K562 (cell line): Measurements from ENCODE around the gene ARIH1. TPM values are rescaled to one million over a fixed set of nuclear protein-coding genes. Genes with fewer than 3 reads are reported as not detected.

Experiments
- ESRRB ChIP-seq: fragments of 250-450 bp; sonication (Bioruptor Pico); IDR thresholded peaks from 2 replicates; pipeline ENCODE4 v1.5.0; 2020; ENCODE audit warnings: mild to moderate bottlenecking, moderate library complexity, borderline replicate concordance
- GABPB2 ChIP-seq: fragments of 250-450 bp; sonication (Bioruptor Pico); conservative IDR thresholded peaks from 2 replicates; pipeline ENCODE4 v1.5.1; 2021; ENCODE audit warnings: mild to moderate bottlenecking
- PURB ChIP-seq: sonication (generic); formaldehyde crosslinking; IDR thresholded peaks from 2 replicates; pipeline ENCODE4 v1.9.0; 2021; ENCODE audit warnings: low read depth, mild to moderate bottlenecking, missing genetic modification reagents
- SIX5 ChIP-seq, 2 experiments: IDR thresholded peaks; 2 replicates each; pipeline ENCODE4 v1.6.1; 2011; ENCODE audit warnings: low read length in 2 of 2, borderline replicate concordance in 1 of 2, low read depth in 1 of 2, mild to moderate bottlenecking in 1 of 2, moderate library complexity in 1 of 2; ENCODE audit not compliant: insufficient read depth in 1 of 2
- TSC22D4 ChIP-seq: fragments of 450-650 bp; IDR thresholded peaks from 2 replicates; pipeline ENCODE4 v1.6.1; 2016; ENCODE audit warnings: missing genetic modification characterization, missing biosample characterization, control low read depth
- ZBTB8A ChIP-seq: fragments of 450-650 bp; IDR thresholded peaks from 2 replicates; pipeline ENCODE4 v1.6.1; 2018; ENCODE audit warnings: mild to moderate bottlenecking, moderate library complexity; ENCODE audit not compliant: partially characterized antibody
- ZSCAN29 ChIP-seq: fragments of 450-650 bp; IDR thresholded peaks from 2 replicates; pipeline ENCODE4 v1.6.1; 2017
- polyA plus RNA-seq, 8 experiments: library from polyadenylated mRNA; depleted of rRNA in 4 of 8; stranded (reverse) in 5 of 8; unstranded in 3 of 8; fragments of >200 nt; fragmentation: Nextera tagmentation in 2 of 8; fragmentation: Illumina TruSeq in 1 of 8; extraction: Ambion mirVana in 2 of 8; extraction: Trizol in 1 of 8; gene quantifications; 2 replicates each; pipeline versions ENCODE4 v1.2.1 to v1.2.3, GENCODE V29; 2011 to 2014; ENCODE audit warnings: inconsistent platforms in 1 of 8, missing spikeins in 1 of 8
- total RNA-seq, 7 experiments: library from RNA; depleted of rRNA in 6 of 7; stranded (reverse); fragments of >200 nt in 6 of 7; fragmentation: Illumina TruSeq in 2 of 7; extraction: Trizol in 2 of 7; gene quantifications; 2 replicates each; pipeline versions ENCODE4 v1.2.1 to v1.2.3, GENCODE V29; 2011 to 2021; ENCODE audit warnings: low replicate concordance in 1 of 7
- TF ChIP-seq, protein P1 (sequence below), 2 experiments: IDR thresholded peaks in 1 of 2; conservative IDR thresholded peaks in 1 of 2; 2 replicates each; pipeline ENCODE4 v1.6.1; 2016; ENCODE audit warnings: low read depth in 2 of 2, mild to moderate bottlenecking in 1 of 2, missing compliant biosample characterization in 1 of 2, missing genetic modification characterization in 1 of 2, moderate library complexity in 1 of 2
- TF ChIP-seq, protein P2 (sequence below): fragments of 250-450 bp; sonication (Bioruptor Pico); IDR thresholded peaks from 2 replicates; pipeline ENCODE4 v1.5.0; 2021
- TF ChIP-seq, protein P3 (sequence below): sonication (generic); formaldehyde crosslinking; IDR thresholded peaks from 2 replicates; pipeline ENCODE4 v1.8.0; 2023; ENCODE audit warnings: missing genetic modification reagents, mild to moderate bottlenecking, borderline replicate concordance
- TF ChIP-seq, protein P4 (sequence below): fragments of 250-450 bp; sonication (Bioruptor Pico); IDR thresholded peaks from 2 replicates; pipeline ENCODE4 v1.9.0; 2021; ENCODE audit warnings: mild to moderate bottlenecking, inconsistent platforms
- TF ChIP-seq, protein P5 (sequence below): fragments of 450-650 bp; formaldehyde crosslinking; IDR thresholded peaks from 2 replicates; pipeline ENCODE4 v1.4.0; 2020; ENCODE audit warnings: mild to moderate bottlenecking

The ARIH1 gene
- total and polyA plus RNA-seq, 9 of the 15 experiments (the other 6 are each of a cell fraction or from before 2014, with no cell fraction given): 17.7 to 125 (median 31.4) TPM

DNA sequence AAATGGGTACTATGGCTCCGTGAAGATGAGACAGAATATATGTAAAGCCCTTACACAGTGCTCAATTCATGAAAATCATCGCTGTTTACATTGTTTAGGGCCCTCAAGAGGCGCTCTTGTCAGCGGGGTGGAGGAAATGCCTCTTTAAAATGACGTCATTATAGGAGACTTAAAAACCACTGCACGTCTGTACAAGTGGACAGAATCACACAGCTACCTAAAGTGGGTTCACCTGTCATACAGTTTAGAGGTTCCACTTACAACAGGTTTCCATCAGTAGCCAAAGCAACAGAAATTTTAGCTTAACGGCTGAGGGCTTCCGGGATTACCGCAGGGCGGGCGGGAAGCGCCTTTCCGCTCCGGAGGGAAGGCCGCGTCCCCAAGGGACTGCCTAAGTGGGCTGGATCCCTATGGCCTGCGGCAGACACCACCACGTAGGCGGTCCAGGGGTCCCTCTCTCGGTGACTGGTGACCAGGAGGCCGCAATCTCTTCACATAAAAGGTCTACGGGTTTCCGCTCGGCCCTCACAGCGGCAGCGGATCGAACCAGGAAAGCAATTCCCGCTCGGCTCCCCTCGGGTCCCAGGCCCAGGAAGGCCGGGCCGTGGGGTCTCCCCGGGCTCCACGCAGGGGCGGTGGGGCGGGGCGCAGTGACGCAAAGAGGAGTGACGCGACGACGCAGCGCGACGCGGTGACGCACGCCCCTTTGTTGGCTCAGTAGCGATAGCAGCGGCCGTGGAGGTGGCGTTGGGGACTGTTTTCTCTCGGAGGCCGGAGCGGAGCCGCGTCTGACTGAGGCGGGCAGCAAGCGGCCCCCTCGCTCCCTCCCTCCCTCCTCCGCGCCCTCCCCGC, at the start of gene ARIH1 (continued):
- TF ChIP-seq, protein P1, sequence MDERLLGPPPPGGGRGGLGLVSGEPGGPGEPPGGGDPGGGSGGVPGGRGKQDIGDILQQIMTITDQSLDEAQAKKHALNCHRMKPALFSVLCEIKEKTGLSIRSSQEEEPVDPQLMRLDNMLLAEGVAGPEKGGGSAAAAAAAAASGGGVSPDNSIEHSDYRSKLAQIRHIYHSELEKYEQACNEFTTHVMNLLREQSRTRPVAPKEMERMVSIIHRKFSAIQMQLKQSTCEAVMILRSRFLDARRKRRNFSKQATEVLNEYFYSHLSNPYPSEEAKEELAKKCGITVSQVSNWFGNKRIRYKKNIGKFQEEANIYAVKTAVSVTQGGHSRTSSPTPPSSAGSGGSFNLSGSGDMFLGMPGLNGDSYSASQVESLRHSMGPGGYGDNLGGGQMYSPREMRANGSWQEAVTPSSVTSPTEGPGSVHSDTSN (CRISPR knock-in tag; IDR thresholded peaks at IDR 0.05; ENCODE audit: low read depth): no peak
- TF ChIP-seq, protein P1 (tag; conservative IDR thresholded peaks at IDR 0.05; ENCODE audit: low read depth): no peak
- TF ChIP-seq, protein P2, sequence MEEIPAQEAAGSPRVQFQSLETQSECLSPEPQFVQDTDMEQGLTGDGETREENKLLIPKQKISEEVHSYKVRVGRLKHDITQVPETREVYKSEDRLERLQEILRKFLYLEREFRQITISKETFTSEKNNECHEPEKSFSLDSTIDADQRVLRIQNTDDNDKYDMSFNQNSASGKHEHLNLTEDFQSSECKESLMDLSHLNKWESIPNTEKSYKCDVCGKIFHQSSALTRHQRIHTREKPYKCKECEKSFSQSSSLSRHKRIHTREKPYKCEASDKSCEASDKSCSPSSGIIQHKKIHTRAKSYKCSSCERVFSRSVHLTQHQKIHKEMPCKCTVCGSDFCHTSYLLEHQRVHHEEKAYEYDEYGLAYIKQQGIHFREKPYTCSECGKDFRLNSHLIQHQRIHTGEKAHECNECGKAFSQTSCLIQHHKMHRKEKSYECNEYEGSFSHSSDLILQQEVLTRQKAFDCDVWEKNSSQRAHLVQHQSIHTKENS: no peak
- TF ChIP-seq GABPB2 (CRISPR knock-in tag) (no peak), TSC22D4 (tag) (no peak), ZBTB8A (no peak), PURB (CRISPR knock-in tag) (no peak), ESRRB (no peak), SIX5 (IDR thresholded peaks at IDR 0.05; ENCODE audit: borderline replicate concordance in 1 of 2, insufficient read depth in 1 of 2, low read depth in 1 of 2, low read length in 2 of 2) (0 out of 4 replicates have a peak, but pooled peaks of 1 of the 2 experiments have one; percentile 2), ZSCAN29 (peak; percentile 79; the same call in 1 of the 2 replicates)
- TF ChIP-seq, protein P3, sequence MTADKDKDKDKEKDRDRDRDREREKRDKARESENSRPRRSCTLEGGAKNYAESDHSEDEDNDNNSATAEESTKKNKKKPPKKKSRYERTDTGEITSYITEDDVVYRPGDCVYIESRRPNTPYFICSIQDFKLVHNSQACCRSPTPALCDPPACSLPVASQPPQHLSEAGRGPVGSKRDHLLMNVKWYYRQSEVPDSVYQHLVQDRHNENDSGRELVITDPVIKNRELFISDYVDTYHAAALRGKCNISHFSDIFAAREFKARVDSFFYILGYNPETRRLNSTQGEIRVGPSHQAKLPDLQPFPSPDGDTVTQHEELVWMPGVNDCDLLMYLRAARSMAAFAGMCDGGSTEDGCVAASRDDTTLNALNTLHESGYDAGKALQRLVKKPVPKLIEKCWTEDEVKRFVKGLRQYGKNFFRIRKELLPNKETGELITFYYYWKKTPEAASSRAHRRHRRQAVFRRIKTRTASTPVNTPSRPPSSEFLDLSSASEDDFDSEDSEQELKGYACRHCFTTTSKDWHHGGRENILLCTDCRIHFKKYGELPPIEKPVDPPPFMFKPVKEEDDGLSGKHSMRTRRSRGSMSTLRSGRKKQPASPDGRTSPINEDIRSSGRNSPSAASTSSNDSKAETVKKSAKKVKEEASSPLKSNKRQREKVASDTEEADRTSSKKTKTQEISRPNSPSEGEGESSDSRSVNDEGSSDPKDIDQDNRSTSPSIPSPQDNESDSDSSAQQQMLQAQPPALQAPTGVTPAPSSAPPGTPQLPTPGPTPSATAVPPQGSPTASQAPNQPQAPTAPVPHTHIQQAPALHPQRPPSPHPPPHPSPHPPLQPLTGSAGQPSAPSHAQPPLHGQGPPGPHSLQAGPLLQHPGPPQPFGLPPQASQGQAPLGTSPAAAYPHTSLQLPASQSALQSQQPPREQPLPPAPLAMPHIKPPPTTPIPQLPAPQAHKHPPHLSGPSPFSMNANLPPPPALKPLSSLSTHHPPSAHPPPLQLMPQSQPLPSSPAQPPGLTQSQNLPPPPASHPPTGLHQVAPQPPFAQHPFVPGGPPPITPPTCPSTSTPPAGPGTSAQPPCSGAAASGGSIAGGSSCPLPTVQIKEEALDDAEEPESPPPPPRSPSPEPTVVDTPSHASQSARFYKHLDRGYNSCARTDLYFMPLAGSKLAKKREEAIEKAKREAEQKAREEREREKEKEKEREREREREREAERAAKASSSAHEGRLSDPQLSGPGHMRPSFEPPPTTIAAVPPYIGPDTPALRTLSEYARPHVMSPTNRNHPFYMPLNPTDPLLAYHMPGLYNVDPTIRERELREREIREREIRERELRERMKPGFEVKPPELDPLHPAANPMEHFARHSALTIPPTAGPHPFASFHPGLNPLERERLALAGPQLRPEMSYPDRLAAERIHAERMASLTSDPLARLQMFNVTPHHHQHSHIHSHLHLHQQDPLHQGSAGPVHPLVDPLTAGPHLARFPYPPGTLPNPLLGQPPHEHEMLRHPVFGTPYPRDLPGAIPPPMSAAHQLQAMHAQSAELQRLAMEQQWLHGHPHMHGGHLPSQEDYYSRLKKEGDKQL (CRISPR knock-in tag): no peak
- TF ChIP-seq, protein P4, sequence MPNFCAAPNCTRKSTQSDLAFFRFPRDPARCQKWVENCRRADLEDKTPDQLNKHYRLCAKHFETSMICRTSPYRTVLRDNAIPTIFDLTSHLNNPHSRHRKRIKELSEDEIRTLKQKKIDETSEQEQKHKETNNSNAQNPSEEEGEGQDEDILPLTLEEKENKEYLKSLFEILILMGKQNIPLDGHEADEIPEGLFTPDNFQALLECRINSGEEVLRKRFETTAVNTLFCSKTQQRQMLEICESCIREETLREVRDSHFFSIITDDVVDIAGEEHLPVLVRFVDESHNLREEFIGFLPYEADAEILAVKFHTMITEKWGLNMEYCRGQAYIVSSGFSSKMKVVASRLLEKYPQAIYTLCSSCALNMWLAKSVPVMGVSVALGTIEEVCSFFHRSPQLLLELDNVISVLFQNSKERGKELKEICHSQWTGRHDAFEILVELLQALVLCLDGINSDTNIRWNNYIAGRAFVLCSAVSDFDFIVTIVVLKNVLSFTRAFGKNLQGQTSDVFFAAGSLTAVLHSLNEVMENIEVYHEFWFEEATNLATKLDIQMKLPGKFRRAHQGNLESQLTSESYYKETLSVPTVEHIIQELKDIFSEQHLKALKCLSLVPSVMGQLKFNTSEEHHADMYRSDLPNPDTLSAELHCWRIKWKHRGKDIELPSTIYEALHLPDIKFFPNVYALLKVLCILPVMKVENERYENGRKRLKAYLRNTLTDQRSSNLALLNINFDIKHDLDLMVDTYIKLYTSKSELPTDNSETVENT (CRISPR knock-in tag): no peak
- TF ChIP-seq, protein P5, sequence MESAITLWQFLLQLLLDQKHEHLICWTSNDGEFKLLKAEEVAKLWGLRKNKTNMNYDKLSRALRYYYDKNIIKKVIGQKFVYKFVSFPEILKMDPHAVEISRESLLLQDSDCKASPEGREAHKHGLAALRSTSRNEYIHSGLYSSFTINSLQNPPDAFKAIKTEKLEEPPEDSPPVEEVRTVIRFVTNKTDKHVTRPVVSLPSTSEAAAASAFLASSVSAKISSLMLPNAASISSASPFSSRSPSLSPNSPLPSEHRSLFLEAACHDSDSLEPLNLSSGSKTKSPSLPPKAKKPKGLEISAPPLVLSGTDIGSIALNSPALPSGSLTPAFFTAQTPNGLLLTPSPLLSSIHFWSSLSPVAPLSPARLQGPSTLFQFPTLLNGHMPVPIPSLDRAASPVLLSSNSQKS (CRISPR knock-in tag): no peak
